HG03175 (cell line): Measurements from ENCODE around the gene TMEM80.
"Not testable (repeated sequence)": the region's sequence is repeated elsewhere in the genome, so short reads cannot be mapped to it uniquely, and the experiment has no call there.

Source experiments
- ATAC-seq: cut with Tn5 transposase; IDR thresholded peaks from one replicate; pipeline ENCODE4 v1.9.1; 2021; ENCODE audit warnings: mild to moderate bottlenecking, moderate library complexity; ENCODE audit not compliant: unreplicated experiment

Gene TMEM80

DNA sequence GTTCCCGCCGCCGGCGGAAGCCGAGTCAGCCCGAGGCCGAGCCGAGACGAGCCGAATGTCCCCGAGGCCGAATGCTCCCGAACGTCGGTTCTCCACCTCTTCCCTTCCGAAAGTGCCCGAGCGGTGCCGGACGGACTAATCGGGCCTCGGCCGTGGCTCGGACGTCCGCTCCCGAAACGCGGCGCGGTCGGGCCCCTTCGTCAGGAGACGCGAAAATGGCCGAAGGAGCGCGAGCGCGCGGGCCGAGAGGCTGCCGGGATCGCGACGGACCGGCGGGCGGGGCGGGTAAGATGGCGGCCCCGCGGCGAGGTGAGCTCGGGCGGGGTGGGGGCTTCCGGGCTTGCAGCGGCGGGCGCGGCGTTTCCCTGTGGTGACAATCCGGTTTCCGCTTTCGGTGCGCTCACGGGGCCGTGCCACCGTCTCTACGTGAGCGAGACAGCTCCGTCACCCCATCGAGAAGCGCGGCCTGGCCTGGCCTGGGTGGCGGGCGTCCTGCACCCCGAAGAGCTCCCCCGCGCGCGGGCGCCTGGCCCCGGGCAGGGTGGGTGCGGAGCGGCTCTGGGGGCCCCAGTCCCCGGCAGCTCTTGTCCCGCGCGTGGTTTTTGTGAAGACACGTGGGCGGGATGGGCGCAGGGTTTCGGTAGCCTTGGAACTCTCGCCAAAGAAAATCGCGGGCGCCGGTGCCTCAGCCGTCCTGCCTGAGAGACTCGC is at the start of gene TMEM80:
TMEM80 (plus strand) TSS at position 279 of the 711 bp plus-strand sequence; CDS start at position 291, 12 bp downstream.
- peak; percentile 69 for ATAC-seq

GRCh38 chr11:646214-646613 is 49.4 kb upstream of the TMEM80 start:
- ATAC-seq, result no peak

- not testable (repeated sequence) for ATAC-seq
Observed at GRCh38 chr11:647672-648158, 47.9 kb upstream of the TMEM80 start.

DNA sequence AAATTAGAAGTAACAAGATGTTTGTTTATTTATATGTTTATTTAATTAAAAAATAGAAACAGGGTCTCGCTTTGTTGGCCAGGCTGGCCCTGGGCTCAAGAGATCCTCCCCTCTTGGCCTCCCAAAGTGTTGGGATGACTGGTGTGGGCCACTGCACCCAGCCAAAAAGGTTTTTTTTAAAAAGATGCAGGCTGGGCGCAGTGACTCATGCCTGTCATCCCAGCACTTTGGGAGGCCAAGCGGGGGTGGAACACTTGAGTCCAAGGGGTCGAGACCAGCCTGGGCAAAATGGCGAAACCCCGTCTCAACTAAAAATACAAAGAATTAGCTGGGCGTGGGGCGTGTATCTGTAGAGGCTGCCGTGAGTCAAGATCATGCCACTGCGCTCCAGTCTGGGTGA is 45.1 kb upstream of the TMEM80 start:
- no peak for ATAC-seq

DNA sequence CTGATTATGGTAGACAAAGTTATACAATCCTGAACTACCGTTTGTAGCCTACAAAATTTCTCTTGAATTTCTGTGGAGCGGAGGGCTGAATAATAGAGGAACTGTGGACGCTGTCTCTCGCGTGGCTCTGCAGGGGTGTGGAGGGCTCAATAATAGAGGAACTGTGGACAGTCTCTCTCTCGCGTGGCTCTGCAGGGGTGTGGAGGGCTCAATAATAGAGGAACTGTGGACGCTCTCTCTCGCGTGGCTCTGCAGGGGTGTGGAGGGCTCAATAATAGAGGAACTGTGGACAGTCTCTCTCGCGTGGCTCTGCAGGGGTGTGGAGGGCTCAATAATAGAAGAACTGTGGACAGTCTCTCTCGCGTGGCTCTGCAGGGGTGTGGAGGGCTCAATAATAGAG is 42.5 kb upstream of the TMEM80 start:
- ATAC-seq, result not testable (repeated sequence)

- ATAC-seq, result no peak
Observed at GRCh38 chr11:653837-654236, 41.8 kb upstream of the TMEM80 start.

DNA sequence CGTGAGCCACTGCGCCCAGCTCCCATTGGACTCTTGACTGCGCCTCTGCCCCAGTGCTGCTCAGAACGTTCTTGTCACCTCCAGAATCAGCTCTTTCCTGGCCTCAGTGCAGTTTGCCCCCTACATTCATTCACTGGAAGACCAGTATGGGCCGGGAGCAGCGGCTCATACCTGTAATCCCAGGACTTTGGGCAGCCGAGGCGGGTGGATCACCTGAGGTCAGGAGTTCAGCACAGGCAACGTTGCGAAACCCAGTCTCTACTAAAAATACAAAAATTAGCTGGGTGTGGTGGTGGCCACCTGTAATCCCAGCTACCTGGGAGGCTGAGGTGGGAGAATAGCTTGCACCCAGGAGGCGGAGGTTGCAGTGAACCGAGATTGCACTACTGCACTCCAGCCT is 41.2 kb upstream of the TMEM80 start:
- ATAC-seq, result not testable (repeated sequence)

GRCh38 chr11:655036-655726 is 40.4 kb upstream of the TMEM80 start:
- no peak for ATAC-seq

DNA sequence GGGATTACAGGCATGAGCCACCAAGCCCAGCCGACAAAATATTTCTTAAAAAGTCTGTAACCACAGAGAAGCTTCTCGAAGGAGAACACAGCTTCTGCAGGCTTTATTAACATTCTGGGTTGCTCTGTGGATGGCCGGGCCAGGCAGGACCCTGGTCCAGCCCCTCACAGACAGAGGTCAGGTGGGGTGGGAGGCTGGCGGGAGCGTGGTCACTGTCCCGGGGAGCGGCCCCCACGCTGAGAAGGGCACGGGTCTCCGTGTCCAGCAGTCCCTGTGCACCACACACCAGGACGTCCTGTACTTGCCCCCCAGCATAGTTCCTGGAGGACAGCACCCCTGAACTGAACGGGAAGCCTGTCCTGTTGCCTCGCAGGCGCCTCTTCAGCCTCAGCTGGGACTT is 39.2 kb upstream of the TMEM80 start:
- ATAC-seq, result no peak

GRCh38 chr11:656866-657265 is 38.8 kb upstream of the TMEM80 start:
- no peak for ATAC-seq

DNA sequence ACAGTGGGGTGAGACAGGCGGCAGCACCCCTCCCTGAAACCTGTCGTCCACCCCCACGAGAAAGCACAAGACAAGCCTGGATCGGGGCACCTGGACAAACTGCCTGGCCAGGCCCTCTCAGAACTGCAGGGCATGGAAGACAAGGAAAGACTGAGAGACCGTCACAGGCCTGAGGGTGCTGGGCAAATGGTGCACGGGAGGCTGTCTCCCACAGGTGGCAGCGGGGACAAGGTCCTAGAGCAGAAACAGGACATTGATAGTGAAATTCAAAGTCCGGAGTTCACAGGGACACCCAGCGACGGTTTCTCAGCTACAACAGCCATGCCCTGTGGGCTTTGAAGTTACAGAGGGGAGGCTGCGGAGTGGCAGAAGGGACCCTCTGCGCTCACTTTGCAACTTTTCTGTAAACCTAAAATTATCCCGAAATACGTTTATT is 37.9 kb upstream of the TMEM80 start:
- no peak for ATAC-seq

- ATAC-seq, result no peak
Observed at GRCh38 chr11:659532-660085, 36.0 kb upstream of the TMEM80 start.

DNA sequence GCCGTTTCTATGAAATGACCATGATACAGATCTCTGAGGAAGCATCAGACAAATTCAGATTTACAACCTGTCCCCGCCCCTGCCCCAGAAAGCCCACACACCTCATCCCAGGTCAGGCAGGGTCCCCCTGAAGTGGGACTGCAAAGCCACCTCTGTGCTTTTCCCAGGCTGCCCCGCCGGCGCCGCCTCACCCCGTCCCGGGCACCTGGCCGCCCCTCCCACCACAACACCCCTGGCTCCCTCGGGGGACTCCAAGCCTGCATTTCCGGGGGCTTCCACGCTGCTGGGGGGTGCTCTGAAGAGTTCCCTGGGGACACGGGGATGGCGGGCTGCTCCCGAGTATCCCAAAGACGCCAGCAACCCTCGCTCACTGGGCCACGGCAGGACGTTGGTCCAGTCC is 35.3 kb upstream of the TMEM80 start:
- ATAC-seq, result no peak

DNA sequence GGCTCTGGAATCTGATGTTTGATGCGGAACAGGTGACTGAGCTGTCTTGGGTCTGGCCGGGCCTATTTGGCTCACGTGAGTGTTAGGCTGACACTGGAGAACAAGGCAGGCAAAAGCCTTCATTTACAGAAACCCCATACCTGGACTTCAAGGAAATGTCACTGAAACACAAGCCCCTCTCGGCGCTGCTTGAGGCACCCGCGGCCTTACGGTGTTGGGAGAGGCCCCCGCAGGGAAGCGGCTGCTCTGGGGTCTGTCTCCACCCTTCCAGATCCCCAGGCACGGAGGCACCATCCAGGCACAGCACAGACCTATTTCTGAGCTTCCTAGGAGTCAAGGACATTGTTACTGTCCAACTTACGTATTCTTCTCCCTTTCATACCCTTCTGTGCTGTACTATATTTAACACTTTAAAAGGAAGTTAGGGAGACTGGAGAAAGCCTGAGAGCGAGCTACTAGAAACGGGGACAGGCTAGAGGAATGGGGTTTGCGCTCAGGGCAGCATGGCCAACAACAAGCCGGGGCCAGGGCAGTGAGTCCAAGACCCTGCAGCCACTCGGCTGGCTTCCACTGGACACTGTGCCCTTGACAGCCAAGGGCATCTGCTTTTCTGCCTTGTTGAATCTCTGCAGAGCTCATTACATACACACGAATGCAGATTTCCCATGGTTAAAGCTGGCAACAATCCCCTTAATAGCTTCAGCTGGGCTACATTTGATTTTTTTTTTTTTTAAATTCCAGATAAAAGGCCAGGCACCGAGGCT is 34.8 kb upstream of the TMEM80 start:
- no peak for ATAC-seq

DNA sequence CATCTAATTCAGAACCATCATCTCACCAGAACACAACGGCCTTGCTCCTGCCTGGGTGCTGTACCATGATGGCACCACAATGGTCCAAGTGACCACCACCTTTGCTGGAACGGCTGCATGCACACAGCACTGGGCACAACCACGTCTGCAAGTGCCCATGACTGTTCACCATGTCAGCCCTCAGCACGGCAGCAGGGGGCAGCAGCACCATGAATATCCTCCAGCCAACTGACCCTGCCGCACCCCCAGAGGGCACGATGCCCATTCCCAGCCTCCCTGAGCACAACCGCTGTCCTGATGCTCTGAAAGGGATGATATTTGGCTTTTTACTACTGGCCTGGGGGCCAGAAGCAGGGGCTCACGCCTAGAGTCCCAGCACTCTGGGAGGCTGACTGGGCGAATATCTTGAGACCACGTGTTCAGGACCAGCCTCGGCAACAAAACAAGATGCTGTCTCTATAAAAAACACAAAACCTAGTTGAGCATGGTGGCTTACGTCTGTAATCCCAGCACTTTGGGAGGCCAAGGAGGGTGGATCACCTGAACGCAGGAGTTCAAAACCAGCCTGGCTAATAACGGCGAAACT is 32.8 kb upstream of the TMEM80 start:
- no peak for ATAC-seq

- ATAC-seq, result no peak
Observed at GRCh38 chr11:665062-665703, 30.4 kb upstream of the TMEM80 start.

GRCh38 chr11:665704-666281 is 29.8 kb upstream of the TMEM80 start:
- no peak for ATAC-seq

DNA sequence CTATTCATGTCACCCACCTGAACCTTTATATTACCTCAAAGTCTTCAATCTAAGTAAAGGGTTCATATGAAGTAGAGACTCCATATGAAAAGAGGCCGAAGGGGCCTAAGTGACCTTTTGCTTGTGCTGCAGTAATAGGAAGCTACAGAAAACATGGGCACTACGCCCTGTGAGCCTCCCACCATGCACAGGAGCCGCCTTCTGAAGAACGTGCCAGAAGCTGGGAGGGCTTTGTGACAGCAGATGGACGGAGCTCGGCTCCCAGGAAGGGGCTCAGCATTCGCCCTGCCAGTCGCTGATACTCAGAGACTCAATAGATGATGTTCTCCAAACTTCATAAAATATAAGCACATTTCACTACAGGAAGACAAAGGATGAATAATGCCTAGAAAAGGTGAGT is 21.8 kb upstream of the TMEM80 start:
- no peak for ATAC-seq

GRCh38 chr11:674406-674805 is 21.2 kb upstream of the TMEM80 start:
- ATAC-seq, result no peak

DNA sequence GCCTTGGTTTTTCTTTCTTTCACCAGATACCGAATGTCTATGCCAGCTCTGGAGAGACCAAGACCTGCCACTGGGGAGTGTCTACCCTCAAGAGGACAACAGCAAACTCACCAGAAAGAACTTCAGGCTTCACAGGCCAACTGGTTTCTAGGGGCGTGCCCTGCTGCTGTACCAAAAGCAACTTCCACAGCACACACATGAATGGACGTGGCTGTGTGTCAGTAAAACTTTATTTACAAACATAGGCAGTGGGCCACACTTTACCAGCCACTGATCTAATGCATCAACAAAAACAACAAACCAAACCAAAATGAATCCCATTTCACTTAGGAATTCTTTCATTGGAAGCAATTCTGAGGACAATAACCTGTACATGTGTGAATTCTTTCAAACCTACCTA is 17.3 kb upstream of the TMEM80 start:
- ATAC-seq, result no peak
